Fibroblast of the aortic adventitia (primary cell): ENCODE results near the gene KRT2. TPM values are rescaled to one million over a fixed set of nuclear protein-coding genes. Genes with fewer than 3 reads are reported as not detected.
"Not testable (repeated sequence)": the region's sequence is repeated elsewhere in the genome, so short reads cannot be mapped to it uniquely, and the experiment has no call there.

Source experiments
- DNase-seq: peaks from one replicate; pipeline ENCODE4 v3.0.0-alpha.2; 2010; ENCODE audit warnings: low read depth
- H3K4me3 ChIP-seq: 2 replicates; pipeline ENCODE4 v1.5.1; 2011; ENCODE audit warnings: low read depth, mild to moderate bottlenecking, control low read depth, low read length, moderate library complexity
- CTCF ChIP-seq: IDR thresholded peaks from 2 replicates; pipeline ENCODE4 v1.5.1; 2011; ENCODE audit warnings: mild to moderate bottlenecking, low read length, control low read depth, inconsistent platforms; ENCODE audit not compliant: insufficient read depth
- total RNA-seq: library from RNA; depleted of rRNA; stranded (reverse); fragments of >200 nt; gene quantifications from 2 replicates; pipeline ENCODE4 v1.2.3, GENCODE V29; 2012; ENCODE audit warnings: low replicate concordance

Gene KRT2
- total RNA-seq, 1 donor, result not detected

- no peak for TF ChIP-seq CTCF
- DNase-seq, result no peak
- no peak overlapping the region for H3K4me3 ChIP-seq
Observed at GRCh38 chr12:52670506-52670905, 18.5 kb upstream of the KRT2 start.

- DNase-seq, H3K4me3 ChIP-seq: not testable (repeated sequence)
Observed at GRCh38 chr12:52669941-52670340, 17.9 kb upstream of the KRT2 start.

GRCh38 chr12:52669426-52669825 is 17.4 kb upstream of the KRT2 start:
- H3K4me3 ChIP-seq, result no peak overlapping the region
- DNase-seq, result no peak
- TF ChIP-seq CTCF, result no peak

GRCh38 chr12:52667931-52668330 is 15.9 kb upstream of the KRT2 start:
- TF ChIP-seq CTCF, result no peak
- DNase-seq, result no peak
- no peak overlapping the region for H3K4me3 ChIP-seq

GRCh38 chr12:52667509-52667908 is 15.5 kb upstream of the KRT2 start:
- no peak overlapping the region for H3K4me3 ChIP-seq
- peak; percentile 38 for TF ChIP-seq CTCF
- DNase-seq, result no peak

GRCh38 chr12:52666471-52666870 is 14.5 kb upstream of the KRT2 start:
- no peak for TF ChIP-seq CTCF
- DNase-seq, result no peak
- H3K4me3 ChIP-seq, result no peak overlapping the region

- H3K4me3 ChIP-seq, result no peak overlapping the region
- TF ChIP-seq CTCF, result no peak
- no peak for DNase-seq
Observed at GRCh38 chr12:52663420-52663819, 11.4 kb upstream of the KRT2 start.

GRCh38 chr12:52662918-52663229 is 10.9 kb upstream of the KRT2 start:
- no peak for DNase-seq
- TF ChIP-seq CTCF, result no peak

More at GRCh38 chr12:52662918-52663229, 10.9 kb upstream of the KRT2 start:
- H3K4me3 ChIP-seq, result no peak overlapping the region
